HG02981 (cell line): ENCODE measurements around the gene CD59.
"Not testable (repeated sequence)": the region's sequence is repeated elsewhere in the genome, so short reads cannot be mapped to it uniquely, and the experiment has no call there.

Experiments
- ATAC-seq: cut with Tn5 transposase; IDR thresholded peaks from one replicate; pipeline ENCODE4 v1.9.1; 2021; ENCODE audit warnings: mild to moderate bottlenecking, moderate library complexity; ENCODE audit not compliant: unreplicated experiment

CD59 gene

GRCh38 chr11:33716243-33716642, 20.0 kb downstream of the CD59 start:
- ATAC-seq, result no peak

GRCh38 chr11:33713856-33714398, 22.3 kb downstream of the CD59 start:
- ATAC-seq, result no peak

GRCh38 chr11:33713151-33713855, 22.9 kb downstream of the CD59 start:
- no peak for ATAC-seq

- no peak for ATAC-seq
Observed at GRCh38 chr11:33712436-33712835, 23.8 kb downstream of the CD59 start.

- ATAC-seq, result no peak
Observed at GRCh38 chr11:33709466-33709865, 26.8 kb downstream of the CD59 start.

- ATAC-seq, result no peak
Observed at GRCh38 chr11:33708985-33709384, 27.2 kb downstream of the CD59 start.

GRCh38 chr11:33707831-33708230, 28.4 kb downstream of the CD59 start:
- ATAC-seq, result not testable (repeated sequence)

- no peak for ATAC-seq
Observed at GRCh38 chr11:33706966-33707365, 29.3 kb downstream of the CD59 start.

GRCh38 chr11:33706546-33706945, 29.7 kb downstream of the CD59 start:
- no peak for ATAC-seq

GRCh38 chr11:33704240-33705002, 31.8 kb downstream of the CD59 start:
- ATAC-seq, result no peak

GRCh38 chr11:33703788-33704187, 32.4 kb downstream of the CD59 start:
- no peak for ATAC-seq

- ATAC-seq, result no peak
Observed at GRCh38 chr11:33703234-33703633, 33.0 kb downstream of the CD59 start.

GRCh38 chr11:33701302-33702230, 34.7 kb downstream of the CD59 start:
- no peak for ATAC-seq

GRCh38 chr11:33700502-33701271, 35.5 kb downstream of the CD59 start, which contains the start of gene C11orf91:
TSS of gene C11orf91 (minus strand) at chr11:33700826. CDS start at chr11:33700740, 86 bp downstream.
- ATAC-seq, result peak; percentile 89

GRCh38 chr11:33700063-33700501, 36.1 kb downstream of the CD59 start:
- ATAC-seq, result no peak

- no peak for ATAC-seq
Observed at GRCh38 chr11:33699515-33700062, 36.6 kb downstream of the CD59 start.

- no peak for ATAC-seq
Observed at GRCh38 chr11:33698921-33699320, 37.3 kb downstream of the CD59 start.

GRCh38 chr11:33697997-33698396, 38.2 kb downstream of the CD59 start:
- ATAC-seq, result no peak

GRCh38 chr11:33696931-33697638, 39.1 kb downstream of the CD59 start:
- no peak for ATAC-seq
